ENCODE measurements around the gene CD40. TPM values are rescaled to one million over a fixed set of nuclear protein-coding genes. Genes with fewer than 3 reads are reported as not detected.

CD40 gene
- total and polyA plus RNA-seq, 10 of the 15 experiments (the other 5 are each of a cell fraction or from before 2014, with no cell fraction given): 40.8 to 193 (median 89.5) TPM

DNA sequence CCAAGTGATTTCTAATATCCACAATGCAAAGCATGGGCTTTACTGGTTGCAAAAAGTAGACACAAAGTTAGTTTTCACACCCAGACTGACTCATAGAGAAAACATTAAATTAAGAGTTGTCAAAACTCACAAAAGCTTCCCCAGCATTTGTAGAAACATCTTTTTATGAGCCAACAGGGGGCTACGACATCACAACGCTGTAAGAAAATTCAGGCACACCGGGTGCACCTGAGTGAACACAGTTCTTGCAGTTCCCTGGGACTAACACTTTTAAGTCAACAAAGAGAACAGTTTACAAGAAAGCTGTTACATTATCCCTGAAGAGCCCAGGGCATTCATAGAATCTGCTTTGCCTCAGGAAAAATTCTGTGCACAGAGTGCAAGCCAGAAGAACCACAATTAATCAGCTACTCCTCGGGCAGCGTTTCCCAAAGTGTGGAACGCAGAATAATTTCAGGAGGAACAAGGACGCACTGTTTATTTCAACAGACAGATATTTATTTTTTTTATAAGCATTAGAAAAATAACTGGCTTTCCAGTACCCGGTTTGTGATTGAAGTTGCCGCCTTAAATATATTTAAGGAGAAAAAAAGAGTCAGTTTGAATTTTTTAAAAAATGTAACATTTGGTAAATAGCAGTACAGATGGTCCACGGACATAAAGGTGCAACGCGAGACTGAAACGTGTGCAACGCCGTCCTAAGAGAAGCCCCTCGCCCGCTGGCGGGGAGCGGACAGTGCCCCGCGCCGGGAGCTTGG is 29.5 kb upstream of the CD40 start:
- Histone ChIP-seq H3K27ac (ENCODE audit: control insufficient read depth, insufficient read depth) (peak overlapping the region; percentile 94), H3K79me2 (ENCODE audit: control insufficient read depth, insufficient read depth, low read length) (peaks cover 59% of the 10 kb centered on the region), H3K9ac (ENCODE audit: control insufficient read depth, insufficient read depth, low read length) (peak overlapping the region; percentile 75), H4K20me1 (ENCODE audit: control insufficient read depth, insufficient read depth) (peaks cover 3% of the 10 kb centered on the region), H3K36me3 (ENCODE audit: control insufficient read depth in 2 of 2, insufficient read depth in 2 of 2, low read length in 1 of 2) (no peaks in the 10 kb centered on the region), H3K4me3 (peak overlapping the region; percentile 80), H2AFZ (ENCODE audit: control insufficient read depth, low read depth, low read length) (peak overlapping the region; percentile 85; the same call in 1 of the 2 replicates), H3K4me2 (ENCODE audit: control insufficient read depth, insufficient read depth) (peak overlapping the region; percentile 23), H3K27me3 (replicated peaks in 1 of 2; ENCODE audit: control insufficient read depth in 2 of 2, insufficient read depth in 2 of 2, low read length in 1 of 2) (no peaks in the 10 kb centered on the region), H3K4me1 (ENCODE audit: control insufficient read depth, insufficient read depth, low read length) (peaks cover 3% of the 10 kb centered on the region; the same call in 1 of the 2 replicates), H3K9me3 (replicated peaks; ENCODE audit: control insufficient read depth, insufficient read depth, low read length) (no peaks in the 10 kb centered on the region)
- RAD21 ChIA-PET (ENCODE audit: unreplicated experiment): interaction anchor here (0.6 to 2.0 kb wide), 6 partner anchors 19 to 74 kb away, joined by 3 to 9 read pairs (median 4); partner anchors contain the start of gene CD40
- CTCF ChIA-PET: interaction anchor here (0.6 to 3.3 kb wide), 24 partner anchors 8 to 455 kb away, joined by 3 to 18 read pairs (median 4); partner anchors contain the start of gene CD40
- in situ Hi-C loops (cut with MboI): no loop called here
- no TSS peak for BruUV-seq (replicated peaks)
- WGBS (ENCODE audit: insufficient coverage, insufficient replicate concordance, low lambda C conversion rate, missing lambda C conversion rate): 1% methylated on average over 22 of the region's 22 CpGs
- no peak for FAIRE-seq
- POLR2A ChIA-PET: interaction anchor here (0.8 to 1.8 kb wide), 7 partner anchors 10 to 33 kb away, joined by 3 to 8 read pairs (median 3); partner anchors contain the start of gene CD40
- TF ChIP-seq, protein P1, sequence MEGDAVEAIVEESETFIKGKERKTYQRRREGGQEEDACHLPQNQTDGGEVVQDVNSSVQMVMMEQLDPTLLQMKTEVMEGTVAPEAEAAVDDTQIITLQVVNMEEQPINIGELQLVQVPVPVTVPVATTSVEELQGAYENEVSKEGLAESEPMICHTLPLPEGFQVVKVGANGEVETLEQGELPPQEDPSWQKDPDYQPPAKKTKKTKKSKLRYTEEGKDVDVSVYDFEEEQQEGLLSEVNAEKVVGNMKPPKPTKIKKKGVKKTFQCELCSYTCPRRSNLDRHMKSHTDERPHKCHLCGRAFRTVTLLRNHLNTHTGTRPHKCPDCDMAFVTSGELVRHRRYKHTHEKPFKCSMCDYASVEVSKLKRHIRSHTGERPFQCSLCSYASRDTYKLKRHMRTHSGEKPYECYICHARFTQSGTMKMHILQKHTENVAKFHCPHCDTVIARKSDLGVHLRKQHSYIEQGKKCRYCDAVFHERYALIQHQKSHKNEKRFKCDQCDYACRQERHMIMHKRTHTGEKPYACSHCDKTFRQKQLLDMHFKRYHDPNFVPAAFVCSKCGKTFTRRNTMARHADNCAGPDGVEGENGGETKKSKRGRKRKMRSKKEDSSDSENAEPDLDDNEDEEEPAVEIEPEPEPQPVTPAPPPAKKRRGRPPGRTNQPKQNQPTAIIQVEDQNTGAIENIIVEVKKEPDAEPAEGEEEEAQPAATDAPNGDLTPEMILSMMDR (IDR thresholded peaks at IDR 0.05 in 2 of 3, conservative IDR thresholded peaks at IDR 0.05 in 1 of 3; ENCODE audit: control insufficient read depth in 2 of 3, extremely low read depth in 1 of 3, insufficient read depth in 1 of 3, low read depth in 3 of 3, low read length in 3 of 3): peak in 2 of 3 experiments; percentile 9 to 21; a peak in 1 of 6 replicates
- TF ChIP-seq FOXM1 (IDR thresholded peaks at IDR 0.05; ENCODE audit: low read depth, low read length): no peak
- DNase-seq (ENCODE audit: low read depth, low spot score): no peak
- peak; percentile 24 for ATAC-seq
- intact Hi-C loops (cut with micrococcal nuclease; ENCODE audit: unreplicated experiment): loop anchor here (5.0 kb wide), 1 partner anchor 116 kb away; the partner anchor contains the start of gene ZNF335
- SMC1A ChIA-PET (ENCODE audit: uncharacterized antibody, unreplicated experiment): interaction anchor here (1.0 to 2.3 kb wide), 11 partner anchors 9 to 118 kb away, joined by 3 to 17 read pairs (median 4); no protein-coding TSS in a partner anchor

All from GM12878 (cell line).